ENCODE data around the gene ISLR2.

Gene ISLR2

DNA sequence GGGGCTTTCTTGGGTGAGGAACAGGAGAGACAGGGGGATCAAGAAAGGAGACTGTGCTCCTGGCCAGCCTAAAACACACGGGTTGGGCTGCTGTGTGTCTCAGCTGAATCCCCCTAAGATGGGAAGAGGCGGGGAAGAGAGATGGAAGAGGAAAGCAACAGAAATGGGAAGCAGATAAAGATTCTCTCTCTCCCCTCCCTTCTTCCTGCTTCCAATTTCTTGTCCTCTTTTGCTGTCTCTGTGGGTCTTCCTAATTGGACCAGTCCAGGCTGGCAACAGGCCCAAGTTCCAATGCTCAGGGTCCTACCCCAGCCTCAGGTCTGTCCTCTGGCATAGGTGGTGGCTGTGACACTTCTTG lies 7.1 kb downstream of the ISLR2 start:
- no peak for DNase-seq (ENCODE audit: extremely low read depth, low read depth)
- TF ChIP-seq CTCF (IDR thresholded peaks at IDR 0.05; ENCODE audit: low read depth, low read length): no peak

- no peak for DNase-seq (ENCODE audit: extremely low read depth, low read depth)
- TF ChIP-seq CTCF (IDR thresholded peaks at IDR 0.05; ENCODE audit: low read depth, low read length): no peak
These were observed 8.3 kb downstream of the ISLR2 start for GRCh38 chr15:74138642-74139041.

GRCh38 chr15:74141591-74141990 lies 11.2 kb downstream of the ISLR2 start:
- DNase-seq (ENCODE audit: extremely low read depth, low read depth): no peak

DNA sequence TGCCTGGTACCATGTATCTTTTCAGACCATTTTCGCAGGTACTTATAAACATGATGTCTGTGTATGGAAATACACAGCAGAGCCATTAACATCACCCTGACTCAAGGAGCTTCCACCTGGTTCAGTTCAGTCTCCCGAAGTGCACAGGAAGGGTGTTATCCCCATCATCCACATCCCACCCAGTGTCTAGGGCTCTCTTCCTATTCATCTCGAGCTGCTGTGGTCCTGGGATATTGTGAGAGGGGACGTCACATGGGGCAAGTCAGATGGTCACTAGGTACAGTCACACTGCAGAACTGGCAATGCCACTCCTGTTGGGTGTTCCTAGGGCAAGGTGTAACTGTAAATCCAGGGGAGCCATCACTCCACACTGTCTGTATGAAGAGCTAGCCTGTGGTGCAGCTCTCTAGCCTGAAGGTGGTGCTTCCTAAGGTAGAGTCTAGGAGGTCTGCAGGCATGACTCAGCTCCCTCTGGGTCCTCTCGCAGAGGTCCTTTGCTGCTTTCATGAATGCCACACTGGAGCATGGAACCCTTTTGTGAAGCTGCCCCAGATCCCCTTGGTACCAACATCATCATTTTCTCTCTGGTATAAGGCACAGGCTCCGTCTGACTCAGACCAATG lies 13.9 kb downstream of the ISLR2 start:
- TF ChIP-seq CTCF (IDR thresholded peaks at IDR 0.05; ENCODE audit: low read depth, low read length): no peak
- no peak for DNase-seq (ENCODE audit: extremely low read depth, low read depth)

More at GRCh38 chr15:74141591-74141990, 11.2 kb downstream of the ISLR2 start:
- no peak for TF ChIP-seq CTCF (IDR thresholded peaks at IDR 0.05; ENCODE audit: low read depth, low read length)

DNA sequence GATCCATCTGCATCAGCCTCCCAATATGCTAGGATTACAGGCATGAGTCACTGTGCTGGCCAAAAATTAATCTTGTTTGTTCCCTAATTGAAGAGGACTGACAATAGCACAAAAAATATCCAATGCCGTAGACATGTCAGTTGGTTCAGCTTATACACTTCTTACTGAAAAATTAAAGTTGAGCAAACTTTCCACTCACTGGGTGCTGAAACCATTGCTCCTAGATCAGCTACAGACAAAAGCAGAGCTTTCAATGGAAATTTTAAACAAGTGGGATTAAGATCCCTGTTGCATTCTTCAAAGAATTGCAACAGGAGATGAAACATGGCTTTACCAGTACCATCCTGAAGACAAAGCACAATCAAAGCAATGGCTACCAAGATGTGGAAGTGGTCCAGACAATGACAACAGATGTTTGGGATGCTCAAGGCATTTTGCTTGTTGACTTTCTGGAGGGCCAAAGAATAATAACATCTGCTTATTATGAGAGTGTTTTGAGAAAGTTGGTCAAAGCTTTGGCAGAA lies 16.0 kb downstream of the ISLR2 start:
- DNase-seq (ENCODE audit: extremely low read depth, low read depth): no peak
- TF ChIP-seq CTCF (IDR thresholded peaks at IDR 0.05; ENCODE audit: low read depth, low read length): no peak

DNA sequence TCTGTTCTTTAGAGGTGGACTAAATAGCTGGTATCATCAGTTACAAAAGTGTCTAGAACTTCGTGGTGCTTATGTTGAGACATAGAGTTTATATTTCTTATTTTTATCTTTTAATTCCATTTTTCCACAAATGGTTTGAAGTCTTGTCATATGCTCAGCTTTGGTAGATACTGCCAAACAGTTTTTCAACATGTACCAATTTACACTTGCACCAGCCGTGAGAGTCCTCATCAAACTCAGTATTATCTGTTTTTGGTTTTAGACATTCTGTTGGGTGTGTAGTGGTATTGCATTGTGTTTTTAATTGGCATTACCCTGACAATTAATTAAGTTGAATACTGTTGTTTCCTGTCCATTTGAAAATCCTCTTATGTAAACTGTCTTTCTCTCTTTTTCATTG lies 16.7 kb downstream of the ISLR2 start:
- no peak for DNase-seq (ENCODE audit: extremely low read depth, low read depth)
- TF ChIP-seq CTCF (IDR thresholded peaks at IDR 0.05; ENCODE audit: low read depth, low read length): no peak

- no peak for DNase-seq (ENCODE audit: extremely low read depth, low read depth)
- no peak for TF ChIP-seq CTCF (IDR thresholded peaks at IDR 0.05; ENCODE audit: low read depth, low read length)
These were observed 25.5 kb downstream of the ISLR2 start for GRCh38 chr15:74155766-74156417.
